Activated T-cell treated with anti-CD3 and anti-CD28 coated beads, Interleukin-2, amount 50 U/mL, for 4 hours (primary cell): ENCODE measurements around the gene CLP1. TPM values are rescaled to one million over a fixed set of nuclear protein-coding genes. Genes with fewer than 3 reads are reported as not detected.

ENCODE experiments used
- ATAC-seq, 2 donors: fragments of 200-7000 bp; cut with Tn5 transposase; one replicate each; pipeline ENCODE4 v1.10.0; 2021
- DNase-seq: peaks from one replicate; pipeline ENCODE4 v3.0.0-alpha.2; 2020
- H3K27me3 Mint-ChIP-seq: one replicate; pipeline ENCODE4 v1.8.0; 2021; ENCODE audit warnings: low read depth, mixed read lengths
- H3K36me3 Mint-ChIP-seq: one replicate; pipeline ENCODE4 v1.8.0; 2022; ENCODE audit warnings: mixed read lengths; ENCODE audit not compliant: insufficient read depth
- H3K4me1 Mint-ChIP-seq: one replicate; pipeline ENCODE4 v1.8.0; 2021; ENCODE audit warnings: low read depth, mixed read lengths
- H3K4me3 Mint-ChIP-seq: one replicate; pipeline ENCODE4 v1.8.0; 2021; ENCODE audit warnings: mild to moderate bottlenecking, moderate library complexity, mixed read lengths
- H3K9me3 Mint-ChIP-seq: one replicate; pipeline ENCODE4 v1.8.0; 2021; ENCODE audit warnings: mixed read lengths
- total RNA-seq, 3 donors: library from RNA; stranded (reverse); gene quantifications; one replicate each; pipeline ENCODE4 v1.2.1, GENCODE V29; 2021

The CLP1 gene
- 10 to 100 TPM; 21.6 to 24.6 (median 22.0) TPM for total RNA-seq

DNA sequence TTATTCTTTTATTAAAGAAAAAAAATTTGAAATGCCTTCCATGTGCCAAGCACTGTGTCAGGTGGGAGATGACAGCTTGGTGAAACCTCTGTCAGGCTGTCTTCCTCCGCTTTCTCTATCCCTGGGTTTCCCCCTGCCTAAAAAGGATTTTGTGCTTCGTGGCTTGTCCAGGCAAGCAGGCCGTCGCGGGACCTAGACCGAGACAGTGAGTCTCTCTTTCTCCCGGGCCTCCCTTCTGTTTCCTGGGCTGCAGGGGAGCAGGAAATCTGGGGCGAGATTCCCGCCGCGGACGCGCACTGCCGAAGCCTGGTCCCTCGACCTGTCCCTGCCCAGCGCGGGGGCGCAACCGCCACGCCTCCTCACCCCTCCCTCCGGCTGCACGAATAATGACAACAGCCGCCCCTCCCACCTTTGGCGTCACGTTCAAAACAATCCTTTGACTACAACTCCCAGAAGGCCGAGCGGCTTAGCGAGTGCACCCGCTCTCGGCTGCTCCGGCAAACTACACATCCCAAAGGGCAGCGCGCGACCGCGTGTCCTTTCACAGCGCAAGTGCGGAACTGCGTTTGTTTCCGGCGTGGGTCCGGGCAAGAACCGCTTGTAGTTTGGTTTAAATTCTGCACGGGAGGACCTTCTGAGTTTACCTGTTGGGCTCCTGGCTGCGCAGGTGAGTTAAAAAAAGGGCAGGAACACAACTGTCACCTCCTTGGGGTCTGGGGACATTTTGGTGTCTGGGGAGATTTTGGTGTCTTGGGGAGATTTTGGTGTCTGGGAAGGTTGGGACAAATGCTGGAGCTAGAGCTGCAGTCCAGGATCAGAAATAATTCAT, at the start of gene CLP1:
Gene CLP1, plus strand, starts transcription at position 569 of the 829 bp plus-strand sequence. CDS start 1,715 bp downstream, outside the sequence.
- Mint-ChIP-seq H3K4me3 (peak within 1 kb of the TSS; percentile 96), H3K9me3 (no peaks in the 10 kb centered on the region), H3K36me3 (peaks cover 28% of the 10 kb centered on the region), H3K27me3 (no peaks in the 10 kb centered on the region), H3K4me1 (peaks cover 28% of the 10 kb centered on the region)
- DNase-seq, result peak; percentile 98
- peak; percentile 99 for ATAC-seq

DNA sequence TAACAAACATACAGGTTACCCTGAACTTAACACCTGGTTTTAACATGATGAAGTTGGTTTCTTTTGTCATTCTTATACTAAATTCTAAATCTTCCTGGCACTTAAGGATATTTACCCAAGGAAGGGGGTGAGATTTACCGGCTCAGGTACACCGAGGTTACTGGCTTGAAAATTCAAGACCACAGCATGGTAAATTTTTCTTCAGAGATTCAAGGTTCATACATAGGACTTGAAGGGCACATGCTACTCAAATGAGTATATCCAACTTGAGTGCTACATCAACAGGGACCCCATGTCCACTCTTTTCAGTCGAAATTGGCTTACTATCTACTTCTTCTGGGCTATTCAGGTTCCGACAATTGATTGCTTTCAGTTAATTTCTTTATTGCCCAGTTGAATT, 47.4 kb upstream of the CLP1 start:
- no peak overlapping the region for H3K4me3 Mint-ChIP-seq
- H3K9me3 Mint-ChIP-seq, result no peaks in the 10 kb centered on the region
- DNase-seq (no peak), ATAC-seq (no peak)
- no peaks in the 10 kb centered on the region for H3K36me3 Mint-ChIP-seq
- peaks cover 9% of the 10 kb centered on the region for H3K27me3 Mint-ChIP-seq
- H3K4me1 Mint-ChIP-seq, result no peaks in the 10 kb centered on the region

DNA sequence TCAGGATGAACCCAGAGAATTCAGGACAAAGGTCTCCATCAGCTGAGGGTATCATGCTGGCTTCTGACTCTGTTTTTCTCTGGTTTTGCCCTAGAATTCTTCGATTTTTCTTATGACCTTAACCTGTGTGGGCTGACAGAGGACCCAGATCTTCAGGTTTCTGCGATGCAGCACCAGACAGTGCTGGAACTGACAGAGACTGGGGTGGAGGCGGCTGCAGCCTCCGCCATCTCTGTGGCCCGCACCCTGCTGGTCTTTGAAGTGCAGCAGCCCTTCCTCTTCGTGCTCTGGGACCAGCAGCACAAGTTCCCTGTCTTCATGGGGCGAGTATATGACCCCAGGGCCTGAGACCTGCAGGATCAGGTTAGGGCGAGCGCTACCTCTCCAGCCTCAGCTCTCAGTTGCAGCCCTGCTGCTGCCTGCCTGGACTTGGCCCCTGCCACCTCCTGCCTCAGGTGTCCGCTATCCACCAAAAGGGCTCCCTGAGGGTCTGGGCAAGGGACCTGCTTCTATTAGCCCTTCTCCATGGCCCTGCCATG, 43.3 kb upstream of the CLP1 start:
- peaks cover 13% of the 10 kb centered on the region for H3K27me3 Mint-ChIP-seq
- H3K4me3 Mint-ChIP-seq, result no peak overlapping the region
- DNase-seq (no peak), ATAC-seq (no peak)
- no peaks in the 10 kb centered on the region for H3K9me3 Mint-ChIP-seq
- no peaks in the 10 kb centered on the region for H3K4me1 Mint-ChIP-seq
- H3K36me3 Mint-ChIP-seq, result no peaks in the 10 kb centered on the region

DNA sequence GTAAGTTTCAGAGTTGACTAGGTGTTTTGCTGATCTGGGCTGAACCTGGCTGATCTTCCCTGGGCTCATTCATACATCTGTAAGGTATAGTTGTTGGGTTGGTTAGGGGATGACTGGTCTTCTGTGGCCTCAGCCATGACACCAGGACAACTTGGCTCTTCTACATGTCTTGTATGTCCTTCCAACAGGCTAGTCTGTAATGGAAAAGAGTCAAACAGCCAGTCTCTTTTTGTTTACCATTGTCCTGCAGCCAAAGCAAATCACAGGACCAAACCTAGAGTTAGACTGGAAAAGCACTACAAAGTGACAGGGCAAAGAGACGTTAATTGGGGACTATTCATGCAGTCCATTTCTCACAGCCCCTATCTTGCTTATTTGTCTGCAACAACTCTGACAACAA, 42.3 kb upstream of the CLP1 start:
- H3K36me3 Mint-ChIP-seq, result no peaks in the 10 kb centered on the region
- peaks cover 13% of the 10 kb centered on the region for H3K27me3 Mint-ChIP-seq
- H3K9me3 Mint-ChIP-seq, result no peaks in the 10 kb centered on the region
- ATAC-seq (no peak), DNase-seq (no peak)
- no peaks in the 10 kb centered on the region for H3K4me1 Mint-ChIP-seq
- H3K4me3 Mint-ChIP-seq, result no peak overlapping the region

DNA sequence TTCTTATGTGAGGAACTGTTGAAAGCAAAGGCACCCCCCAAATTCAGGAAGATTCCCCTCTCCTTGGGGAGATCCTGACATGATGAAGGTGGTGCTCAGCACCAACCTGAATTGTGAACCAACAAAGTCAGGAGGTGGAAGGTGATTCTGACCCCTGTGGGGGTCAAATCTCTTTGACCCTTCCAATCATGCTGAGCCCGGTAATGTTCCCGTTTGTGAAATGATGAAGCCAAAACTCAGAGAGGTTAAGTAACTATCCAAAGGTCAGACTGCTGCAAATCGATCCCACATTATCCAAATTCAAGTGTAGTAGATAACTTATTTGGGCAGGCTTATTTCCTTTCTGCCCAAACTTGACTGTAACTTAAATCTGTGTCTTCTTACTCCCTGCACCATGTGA, 41.0 kb upstream of the CLP1 start:
- Mint-ChIP-seq H3K4me1 (no peaks in the 10 kb centered on the region), H3K4me3 (no peak overlapping the region), H3K36me3 (no peaks in the 10 kb centered on the region), H3K9me3 (peaks cover 3% of the 10 kb centered on the region), H3K27me3 (peaks cover 13% of the 10 kb centered on the region)
- DNase-seq, result no peak
- no peak for ATAC-seq

DNA sequence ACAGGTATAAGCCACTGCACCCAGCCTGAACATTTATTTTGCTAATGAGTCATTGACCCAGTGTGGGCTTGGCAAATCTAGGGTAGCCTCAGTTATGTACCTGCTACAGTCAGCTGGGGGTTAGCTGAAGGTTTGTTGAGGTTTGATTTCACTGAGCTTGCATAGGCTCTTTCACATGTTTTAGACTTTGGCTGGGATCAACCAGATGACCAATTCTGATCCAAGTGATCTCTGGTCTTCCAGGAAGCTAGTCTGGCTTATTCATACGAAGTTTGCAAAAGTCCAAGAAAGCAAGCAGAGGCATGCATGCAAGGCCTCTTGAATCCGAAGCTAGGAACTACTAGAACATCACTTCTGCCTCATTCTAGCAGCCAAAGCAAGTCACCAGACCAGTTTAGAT, 39.1 kb upstream of the CLP1 start:
- Mint-ChIP-seq H3K4me1 (no peaks in the 10 kb centered on the region), H3K36me3 (no peaks in the 10 kb centered on the region), H3K9me3 (peaks cover 3% of the 10 kb centered on the region), H3K27me3 (peaks cover 10% of the 10 kb centered on the region), H3K4me3 (no peak overlapping the region)
- ATAC-seq, result no peak
- DNase-seq, result no peak

DNA sequence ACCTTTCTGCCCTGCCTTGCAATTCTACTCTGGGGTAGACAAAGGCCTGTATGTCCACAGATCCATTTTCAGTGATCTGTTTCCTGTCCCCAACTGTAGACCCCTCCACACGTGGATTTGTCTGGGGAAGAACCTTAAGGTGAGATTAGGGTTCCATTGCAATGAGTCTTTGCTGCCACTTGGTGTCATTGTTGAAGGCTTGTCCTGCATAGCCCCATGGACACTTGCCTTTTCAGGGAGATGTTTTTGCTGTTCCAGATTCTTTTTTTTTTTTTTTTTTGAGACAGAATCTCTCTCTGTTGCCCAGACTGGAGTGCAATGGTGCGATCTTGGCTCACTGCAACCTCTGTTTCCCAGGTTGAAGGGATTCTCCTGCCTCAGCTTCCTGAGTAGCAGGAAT, 38.2 kb upstream of the CLP1 start:
- Mint-ChIP-seq H3K4me3 (no peak overlapping the region), H3K36me3 (no peaks in the 10 kb centered on the region), H3K27me3 (peaks cover 10% of the 10 kb centered on the region), H3K4me1 (no peaks in the 10 kb centered on the region), H3K9me3 (peaks cover 3% of the 10 kb centered on the region)
- DNase-seq (no peak), ATAC-seq (no peak)

DNA sequence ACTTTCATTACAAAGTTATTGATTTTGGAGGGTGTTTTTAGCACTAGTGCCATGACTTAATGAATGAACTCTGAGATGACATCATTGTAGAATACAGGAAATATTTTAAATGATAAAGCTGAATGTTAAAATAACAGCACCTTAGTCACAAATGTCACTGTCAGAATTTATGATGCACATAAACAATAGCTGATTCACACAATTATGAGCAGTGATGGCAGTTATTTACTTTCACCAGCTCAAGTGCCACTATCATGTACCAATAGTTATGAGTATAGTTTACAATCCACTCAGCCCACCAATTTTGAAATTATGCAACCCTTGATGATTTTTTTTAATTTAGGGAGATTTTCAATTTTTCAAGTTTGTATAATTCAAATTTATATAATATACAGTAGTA, 37.1 kb upstream of the CLP1 start:
- no peak for ATAC-seq

DNA sequence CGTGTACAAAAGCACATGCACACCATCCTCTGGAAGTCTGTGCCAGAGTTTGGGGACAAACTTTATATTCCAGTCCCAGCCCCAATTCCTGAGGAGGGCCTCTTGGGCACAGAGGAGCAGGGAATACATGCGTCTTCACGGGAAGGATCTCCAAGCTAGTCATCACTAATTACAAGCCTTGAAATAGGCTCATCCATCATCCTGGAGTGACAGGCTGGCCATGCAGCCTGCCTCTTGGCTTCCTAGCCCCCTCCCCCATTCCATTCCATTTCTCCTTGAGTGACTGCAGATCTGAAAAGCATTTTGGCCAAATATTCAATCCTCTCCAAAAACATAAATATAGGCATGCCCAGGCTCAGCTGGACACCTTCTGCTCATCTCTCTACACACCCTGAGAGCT, 35.3 kb upstream of the CLP1 start:
- Mint-ChIP-seq H3K4me1 (no peaks in the 10 kb centered on the region), H3K36me3 (no peaks in the 10 kb centered on the region), H3K27me3 (peaks cover 1% of the 10 kb centered on the region), H3K9me3 (peaks cover 3% of the 10 kb centered on the region), H3K4me3 (no peak overlapping the region)
- no peak for ATAC-seq
- DNase-seq, result no peak

More for the DNA sequence above, 37.1 kb upstream of the CLP1 start:
- Mint-ChIP-seq H3K27me3 (peaks cover 10% of the 10 kb centered on the region), H3K9me3 (peaks cover 3% of the 10 kb centered on the region), H3K36me3 (no peaks in the 10 kb centered on the region), H3K4me1 (no peaks in the 10 kb centered on the region), H3K4me3 (no peak overlapping the region)
- no peak for DNase-seq

DNA sequence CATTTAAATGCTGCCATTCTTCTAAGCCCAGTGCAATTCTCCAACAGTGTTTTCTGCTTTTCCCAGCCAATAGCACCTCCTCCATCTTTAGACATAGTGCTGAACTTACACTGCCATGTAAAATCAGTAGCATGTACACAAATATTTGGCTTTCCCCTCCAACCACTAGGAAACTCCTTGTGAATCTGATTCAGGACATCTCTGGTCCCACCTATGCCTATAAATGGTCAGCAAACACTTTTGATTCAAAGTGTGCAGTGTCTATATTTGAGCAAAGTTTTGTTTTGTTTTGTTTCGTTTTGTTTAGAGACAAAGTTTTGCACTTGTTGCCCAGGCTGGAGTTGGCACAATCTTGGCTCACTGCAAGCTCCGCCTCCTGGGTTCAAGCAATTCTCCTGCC, 32.7 kb upstream of the CLP1 start:
- no peak for DNase-seq

DNA sequence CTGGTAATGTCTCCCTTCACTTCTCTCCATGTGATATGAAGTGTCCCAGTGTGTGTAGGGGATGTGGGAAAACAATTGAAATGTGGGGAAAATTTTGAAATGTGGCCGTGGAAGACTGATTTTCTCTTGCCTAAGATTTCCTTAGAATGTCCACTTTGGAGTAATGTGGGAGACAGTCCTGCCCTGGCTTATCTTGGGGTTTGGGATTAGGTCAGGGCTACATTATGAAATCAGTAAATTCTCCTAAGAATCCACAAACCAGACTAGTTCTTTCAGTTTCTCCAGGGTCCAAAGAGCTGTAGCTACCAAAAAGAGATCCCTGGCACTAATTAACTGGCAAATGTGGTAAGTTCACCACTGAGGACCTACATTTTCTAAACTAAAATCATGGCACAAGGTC, 30.7 kb upstream of the CLP1 start:
- Mint-ChIP-seq H3K9me3 (no peaks in the 10 kb centered on the region), H3K36me3 (no peaks in the 10 kb centered on the region), H3K4me1 (no peaks in the 10 kb centered on the region), H3K27me3 (peaks cover 8% of the 10 kb centered on the region), H3K4me3 (no peak overlapping the region)
- DNase-seq (no peak), ATAC-seq (no peak)

More for the DNA sequence above, 32.7 kb upstream of the CLP1 start:
- Mint-ChIP-seq H3K4me3 (no peak overlapping the region), H3K4me1 (no peaks in the 10 kb centered on the region), H3K9me3 (peaks cover 3% of the 10 kb centered on the region), H3K36me3 (no peaks in the 10 kb centered on the region), H3K27me3 (peaks cover 5% of the 10 kb centered on the region)
- ATAC-seq, result no peak

DNA sequence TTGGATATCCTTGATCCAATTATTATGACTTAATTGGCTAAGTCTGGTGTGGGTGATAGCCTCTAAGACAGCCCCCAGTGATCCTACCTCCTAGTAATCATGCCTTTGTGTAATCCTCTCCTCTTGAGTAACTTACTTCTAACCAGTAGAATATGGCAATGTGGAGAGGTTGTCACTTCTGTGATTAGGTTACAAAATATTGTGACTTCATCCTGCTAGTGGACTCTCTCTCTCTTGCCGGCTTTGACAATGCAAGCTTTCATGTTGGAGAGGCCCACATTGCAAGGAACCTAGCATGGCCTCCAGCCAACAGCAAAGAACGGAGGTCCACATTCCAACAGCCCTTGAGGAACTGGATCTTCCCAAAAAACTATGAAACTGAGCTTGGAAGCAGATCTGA, 27.4 kb upstream of the CLP1 start:
- H3K9me3 Mint-ChIP-seq, result no peaks in the 10 kb centered on the region
- H3K4me1 Mint-ChIP-seq, result no peaks in the 10 kb centered on the region
- H3K27me3 Mint-ChIP-seq, result peaks cover 16% of the 10 kb centered on the region
- no peak overlapping the region for H3K4me3 Mint-ChIP-seq
- no peaks in the 10 kb centered on the region for H3K36me3 Mint-ChIP-seq
- DNase-seq (no peak), ATAC-seq (no peak)

DNA sequence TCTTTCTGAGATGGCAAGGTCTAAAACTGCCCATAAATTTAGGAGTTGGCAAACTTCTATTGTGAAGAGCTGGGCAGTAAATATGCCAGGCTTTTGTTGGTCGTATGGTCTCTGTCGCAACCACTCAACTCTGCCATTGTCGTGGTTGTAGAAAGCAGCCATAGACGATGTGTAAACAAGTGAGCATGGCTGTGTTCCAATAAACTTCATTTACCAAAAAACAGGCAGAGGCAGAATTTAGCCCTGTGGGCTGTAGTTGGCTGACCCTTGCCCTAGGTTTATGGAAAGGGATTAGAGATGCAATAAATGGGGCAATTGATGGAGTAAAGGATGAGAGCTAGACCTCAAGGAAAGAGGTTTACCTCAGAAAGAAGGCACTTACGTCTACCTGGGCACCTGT, 25.4 kb upstream of the CLP1 start:
- DNase-seq, result no peak

DNA sequence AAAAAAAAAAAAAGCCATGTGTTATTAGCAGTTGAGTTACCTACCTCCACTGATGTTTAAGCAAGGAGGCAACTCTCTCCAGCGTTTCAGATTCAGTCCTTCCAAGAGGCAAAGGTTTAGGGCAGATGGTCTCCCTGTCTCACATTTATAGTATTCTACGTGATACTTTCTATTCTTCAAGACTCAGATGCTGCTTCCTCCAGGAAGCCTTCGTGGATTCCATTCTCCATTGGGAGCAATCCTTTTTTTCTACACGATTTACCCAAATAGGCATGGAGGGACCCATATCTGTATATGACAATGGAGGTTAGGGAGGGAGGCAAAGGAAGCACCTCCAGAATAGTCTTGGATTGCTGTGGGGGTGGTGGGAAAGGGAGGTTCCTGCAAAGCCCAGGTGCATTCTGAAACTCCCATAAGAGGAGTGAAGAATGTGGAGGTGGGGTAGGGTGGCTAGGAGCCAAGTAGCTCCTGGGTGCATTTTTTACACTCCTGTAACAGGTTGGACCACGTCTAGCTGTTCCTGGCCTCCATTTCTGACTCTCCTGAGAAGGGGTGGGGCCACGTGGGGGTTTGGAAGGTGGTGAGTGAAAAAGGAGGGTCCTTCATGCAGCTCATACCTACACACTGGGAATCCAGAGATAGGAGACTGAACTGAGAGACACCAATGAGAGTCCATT, 24.0 kb upstream of the CLP1 start:
- H3K4me1 Mint-ChIP-seq, result peaks cover 3% of the 10 kb centered on the region
- peaks cover 33% of the 10 kb centered on the region for H3K27me3 Mint-ChIP-seq
- H3K4me3 Mint-ChIP-seq, result no peak overlapping the region
- ATAC-seq (no peak), DNase-seq (no peak)
- no peaks in the 10 kb centered on the region for H3K9me3 Mint-ChIP-seq
- H3K36me3 Mint-ChIP-seq, result no peaks in the 10 kb centered on the region

More for the DNA sequence above, 25.4 kb upstream of the CLP1 start:
- Mint-ChIP-seq H3K27me3 (peaks cover 23% of the 10 kb centered on the region), H3K4me1 (no peaks in the 10 kb centered on the region), H3K4me3 (no peak overlapping the region), H3K36me3 (no peaks in the 10 kb centered on the region), H3K9me3 (no peaks in the 10 kb centered on the region)
- ATAC-seq, result no peak

DNA sequence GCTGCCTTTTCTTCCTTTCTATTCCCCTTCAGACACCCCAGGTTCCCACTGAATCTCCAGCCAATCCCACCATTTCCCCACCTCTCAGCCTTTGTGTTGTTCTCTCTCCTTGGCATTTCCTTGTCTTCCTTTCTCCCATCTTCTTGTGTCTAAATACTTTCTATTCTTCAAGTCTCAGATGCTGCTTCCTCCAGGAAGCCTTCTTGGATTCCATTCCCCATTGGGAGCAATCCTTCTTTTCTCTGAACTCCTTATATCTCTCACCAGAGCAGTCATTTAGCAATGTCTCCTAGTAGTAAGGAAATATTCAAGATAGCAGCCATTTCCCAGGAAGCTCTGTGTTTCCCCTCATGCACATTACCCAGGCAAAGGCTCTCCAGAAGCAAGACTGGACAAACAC, 23.3 kb upstream of the CLP1 start:
- peaks cover 33% of the 10 kb centered on the region for H3K27me3 Mint-ChIP-seq
- ATAC-seq, result no peak

More for the DNA sequence above, 23.3 kb upstream of the CLP1 start:
- Mint-ChIP-seq H3K36me3 (no peaks in the 10 kb centered on the region), H3K4me1 (peaks cover 9% of the 10 kb centered on the region), H3K4me3 (no peak overlapping the region), H3K9me3 (no peaks in the 10 kb centered on the region)
- no peak for DNase-seq
